OCI-LY1 (cell line): ENCODE results near the gene MEGF6.

Source experiments
- CTCF ChIP-seq: fragments of 200-600 bp; sonication (generic), shearing (Covaris generic); IDR thresholded peaks from 2 replicates; pipeline ENCODE4 v1.5.1; 2017; ENCODE audit warnings: mild to moderate bottlenecking, antibody characterized with exemption, low read length, moderate library complexity, mixed read lengths
- EZH2 ChIP-seq: fragments of 200-600 bp; sonication (generic), shearing (Covaris generic); IDR thresholded peaks from 2 replicates; pipeline ENCODE4 v1.8.0; 2017; ENCODE audit warnings: borderline replicate concordance, mixed run types, mild to moderate bottlenecking, antibody characterized with exemption, low read length, moderate library complexity, mixed read lengths

DNA sequence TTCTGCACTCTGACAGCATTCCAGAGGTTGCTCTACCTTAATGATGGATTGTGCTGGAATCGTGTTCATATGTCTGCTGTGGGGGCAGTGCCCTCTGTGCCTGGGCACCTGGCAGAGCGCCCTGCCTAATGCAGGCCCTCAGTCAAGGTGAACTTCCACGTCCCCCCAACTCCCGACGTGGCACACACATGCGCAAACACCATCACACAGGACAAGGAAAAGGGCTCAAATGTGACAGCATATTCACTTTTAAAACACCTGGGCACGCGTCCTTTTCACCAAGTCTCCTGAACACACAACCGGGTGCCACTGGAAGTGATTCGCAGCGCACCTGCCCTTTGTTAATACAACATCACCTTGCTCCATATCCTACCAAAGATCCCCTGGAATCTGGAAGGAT lies 25.2 kb upstream of the MEGF6 start:
- TF ChIP-seq CTCF (no peak), EZH2 (no peak)
